HepG2 (cell line): ENCODE measurements around the gene AJUBA. TPM values are rescaled to one million over a fixed set of nuclear protein-coding genes. Genes with fewer than 3 reads are reported as not detected.

Experiments
- CAMTA2 ChIP-seq: sonication (generic); formaldehyde crosslinking; IDR thresholded peaks from 2 replicates; pipeline ENCODE4 v1.4.0; 2020; ENCODE audit warnings: mild to moderate bottlenecking, missing genetic modification reagents, borderline replicate concordance
- CREB1 ChIP-seq, 2 experiments: fragments of 450-650 bp in 1 of 2; IDR thresholded peaks; 2 replicates each; pipeline ENCODE4 v1.6.1; 2016 to 2017; ENCODE audit warnings: control low read depth in 1 of 2, mild to moderate bottlenecking in 1 of 2, missing compliant biosample characterization in 1 of 2, missing genetic modification characterization in 1 of 2
- DBP ChIP-seq: sonication (generic); formaldehyde crosslinking; IDR thresholded peaks from 2 replicates; pipeline ENCODE4 v1.4.0; 2020; ENCODE audit warnings: missing genetic modification reagents; ENCODE audit errors: not compliant biosample characterization
- DNMT1 ChIP-seq: sonication (generic); formaldehyde crosslinking; IDR thresholded peaks from 2 replicates; pipeline ENCODE4 v1.5.1; 2020; ENCODE audit warnings: mild to moderate bottlenecking, missing genetic modification reagents
- ETV5 ChIP-seq: IDR thresholded peaks from 2 replicates; pipeline ENCODE4 v1.6.1; 2018; ENCODE audit warnings: missing biosample characterization, missing genetic modification reagents, inconsistent platforms, borderline replicate concordance
- HNRNPK ChIP-seq: fragments of 200-400 bp; formaldehyde crosslinking; IDR thresholded peaks from 2 replicates; pipeline ENCODE4 v1.6.1; 2018; ENCODE audit warnings: low read length, low read depth, moderate library complexity, mild to moderate bottlenecking; ENCODE audit not compliant: poor library complexity, severe bottlenecking
- IKZF1 ChIP-seq: fragments of 450-650 bp; IDR thresholded peaks from 2 replicates; pipeline ENCODE4 v1.7.1; 2016
- KLF6 ChIP-seq: IDR thresholded peaks from 2 replicates; pipeline ENCODE4 v1.8.0; 2016; ENCODE audit warnings: missing biosample characterization, missing genetic modification reagents
- NFE2L1 ChIP-seq: sonication (generic); formaldehyde crosslinking; IDR thresholded peaks from 2 replicates; pipeline ENCODE4 v1.4.0; 2020; ENCODE audit warnings: missing genetic modification reagents, mild to moderate bottlenecking, borderline replicate concordance
- POLR2AphosphoS2 ChIP-seq: IDR thresholded peaks from 2 replicates; pipeline ENCODE4 v1.6.1; 2011; ENCODE audit warnings: low read depth, low read length, improper control_type of control experiment
- SAP130 ChIP-seq: IDR thresholded peaks from 2 replicates; pipeline ENCODE4 v1.6.1; 2016; ENCODE audit warnings: low read depth
- SNAPC2 ChIP-seq: sonication (generic); formaldehyde crosslinking; IDR thresholded peaks from 2 replicates; pipeline ENCODE4 v1.8.1; 2022; ENCODE audit warnings: mild to moderate bottlenecking, missing genetic modification reagents
- TOPORS ChIP-seq: sonication (generic); formaldehyde crosslinking; IDR thresholded peaks from 2 replicates; pipeline ENCODE4 v1.8.0; 2023; ENCODE audit warnings: mild to moderate bottlenecking, missing genetic modification reagents
- XBP1 ChIP-seq: sonication (generic); formaldehyde crosslinking; IDR thresholded peaks from 2 replicates; pipeline ENCODE4 v1.5.0; 2020; ENCODE audit warnings: missing genetic modification reagents
- ZBTB7A ChIP-seq: sonication (generic); formaldehyde crosslinking; IDR thresholded peaks from 2 replicates; pipeline ENCODE4 v1.8.0; 2022; ENCODE audit warnings: mild to moderate bottlenecking, missing genetic modification reagents
- ZFP37 ChIP-seq: sonication (generic); formaldehyde crosslinking; IDR thresholded peaks from 2 replicates; pipeline ENCODE4 v1.4.0; 2020; ENCODE audit warnings: missing genetic modification reagents, borderline replicate concordance
- ZNF331 ChIP-seq: sonication (generic); formaldehyde crosslinking; IDR thresholded peaks from 2 replicates; pipeline ENCODE4 v1.4.0; 2020; ENCODE audit warnings: missing genetic modification reagents
- ZNF556 ChIP-seq: sonication (generic); formaldehyde crosslinking; IDR thresholded peaks from 2 replicates; pipeline ENCODE4 v1.4.0; 2020; ENCODE audit warnings: mild to moderate bottlenecking, missing genetic modification reagents, borderline replicate concordance
- ZNF709 ChIP-seq: sonication (generic); formaldehyde crosslinking; IDR thresholded peaks from 2 replicates; pipeline ENCODE4 v1.5.0; 2020; ENCODE audit warnings: mild to moderate bottlenecking, missing genetic modification reagents
- ZNF780A ChIP-seq: sonication (generic); formaldehyde crosslinking; IDR thresholded peaks from 2 replicates; pipeline ENCODE4 v1.8.0; 2022; ENCODE audit warnings: mild to moderate bottlenecking, missing genetic modification reagents, moderate library complexity
- ZNF839 ChIP-seq: sonication (generic); formaldehyde crosslinking; IDR thresholded peaks from 2 replicates; pipeline ENCODE4 v1.4.0; 2020; ENCODE audit warnings: missing genetic modification reagents, mild to moderate bottlenecking, borderline replicate concordance
- polyA plus RNA-seq, 8 experiments: library from polyadenylated mRNA; depleted of rRNA in 3 of 8; stranded (reverse) in 7 of 8; unstranded in 1 of 8; fragments of >200 nt; fragmentation: Illumina TruSeq in 4 of 8; extraction: Trizol in 4 of 8; gene quantifications; 2 replicates each; pipeline versions ENCODE4 v1.2.1 to v1.2.3, GENCODE V29; 2011 to 2016; ENCODE audit warnings: low read depth in 4 of 8, missing spikeins in 1 of 8, mixed read lengths in 1 of 8; ENCODE audit not compliant: insufficient read depth in 1 of 8
- total RNA-seq, 5 experiments: library from RNA; depleted of rRNA; stranded (reverse); fragments of >200 nt; fragmentation: Illumina TruSeq; extraction: Trizol; gene quantifications; 2 replicates each; pipeline ENCODE4 v1.2.3, GENCODE V29; 2016; ENCODE audit warnings: low read depth in 1 of 5
- TF ChIP-seq, protein P1 (sequence below): sonication (generic); formaldehyde crosslinking; IDR thresholded peaks from 2 replicates; pipeline ENCODE4 v1.5.0; 2020; ENCODE audit warnings: missing genetic modification reagents
- TF ChIP-seq, protein P2 (sequence below): sonication (generic); formaldehyde crosslinking; IDR thresholded peaks from 2 replicates; pipeline ENCODE4 v1.8.0; 2022; ENCODE audit warnings: mild to moderate bottlenecking, missing genetic modification reagents
- TF ChIP-seq, protein P3 (sequence below): sonication (generic); formaldehyde crosslinking; IDR thresholded peaks from 2 replicates; pipeline ENCODE4 v1.5.1; 2020; ENCODE audit warnings: missing genetic modification reagents, mild to moderate bottlenecking, borderline replicate concordance
- TF ChIP-seq, protein P4 (sequence below): IDR thresholded peaks from 2 replicates; pipeline ENCODE4 v1.6.1; 2016; ENCODE audit warnings: missing compliant biosample characterization, missing genetic modification reagents, borderline replicate concordance

The AJUBA gene
- total and polyA plus RNA-seq, 2 of the 13 experiments (the other 11 are each of a cell fraction or from before 2014, with no cell fraction given) = 157 to 241 TPM

DNA sequence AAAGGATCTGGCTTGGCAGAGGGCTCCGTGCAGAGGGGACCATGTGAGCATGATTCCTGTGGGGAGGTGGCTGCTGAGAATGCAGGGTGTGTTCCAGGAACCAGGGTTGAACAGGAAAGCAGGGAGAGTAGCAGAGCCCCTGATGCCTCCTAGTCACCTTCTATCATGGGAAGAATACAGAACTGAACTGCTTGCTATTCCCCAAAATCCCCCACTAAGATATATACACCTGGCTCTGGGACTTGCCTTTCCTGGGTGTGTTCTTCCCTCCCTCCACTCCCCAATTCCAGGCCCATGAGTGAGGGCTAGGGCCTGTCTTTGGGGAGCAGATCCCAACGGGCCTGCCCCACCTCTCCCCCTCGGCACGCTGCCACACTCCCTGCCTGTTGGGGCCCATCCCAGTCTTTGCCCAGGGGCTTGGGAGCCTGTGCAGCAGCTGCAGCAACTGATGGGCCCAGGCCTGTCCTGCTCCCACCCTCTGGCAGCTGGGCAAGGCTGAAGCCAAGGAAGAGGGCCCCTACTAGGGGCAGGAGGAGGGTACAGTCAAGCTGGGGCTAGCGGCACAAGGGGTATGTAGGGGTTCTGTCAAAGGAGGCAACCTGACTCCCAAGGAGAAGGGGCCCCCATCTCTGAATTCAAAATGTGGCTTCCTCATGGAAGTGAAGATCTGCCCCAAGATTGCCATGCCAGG, 3.2 kb downstream of the AJUBA start (continued):
- no peak for TF ChIP-seq XBP1 (CRISPR knock-in tag)
- TF ChIP-seq POLR2AphosphoS2 = peak; percentile 9; the same call in 1 of the 2 replicates
- TF ChIP-seq ZFP37 (CRISPR knock-in tag) = no peak
- no peak for TF ChIP-seq DBP (CRISPR knock-in tag)
- peak; percentile 90 for TF ChIP-seq KLF6 (CRISPR knock-in tag)
- TF ChIP-seq, protein P1, sequence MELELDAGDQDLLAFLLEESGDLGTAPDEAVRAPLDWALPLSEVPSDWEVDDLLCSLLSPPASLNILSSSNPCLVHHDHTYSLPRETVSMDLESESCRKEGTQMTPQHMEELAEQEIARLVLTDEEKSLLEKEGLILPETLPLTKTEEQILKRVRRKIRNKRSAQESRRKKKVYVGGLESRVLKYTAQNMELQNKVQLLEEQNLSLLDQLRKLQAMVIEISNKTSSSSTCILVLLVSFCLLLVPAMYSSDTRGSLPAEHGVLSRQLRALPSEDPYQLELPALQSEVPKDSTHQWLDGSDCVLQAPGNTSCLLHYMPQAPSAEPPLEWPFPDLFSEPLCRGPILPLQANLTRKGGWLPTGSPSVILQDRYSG = no peak
- TF ChIP-seq ETV5 (CRISPR knock-in tag) = 0 out of 2 replicates have a peak, but pooled peaks have one; percentile 39
- TF ChIP-seq, protein P2, sequence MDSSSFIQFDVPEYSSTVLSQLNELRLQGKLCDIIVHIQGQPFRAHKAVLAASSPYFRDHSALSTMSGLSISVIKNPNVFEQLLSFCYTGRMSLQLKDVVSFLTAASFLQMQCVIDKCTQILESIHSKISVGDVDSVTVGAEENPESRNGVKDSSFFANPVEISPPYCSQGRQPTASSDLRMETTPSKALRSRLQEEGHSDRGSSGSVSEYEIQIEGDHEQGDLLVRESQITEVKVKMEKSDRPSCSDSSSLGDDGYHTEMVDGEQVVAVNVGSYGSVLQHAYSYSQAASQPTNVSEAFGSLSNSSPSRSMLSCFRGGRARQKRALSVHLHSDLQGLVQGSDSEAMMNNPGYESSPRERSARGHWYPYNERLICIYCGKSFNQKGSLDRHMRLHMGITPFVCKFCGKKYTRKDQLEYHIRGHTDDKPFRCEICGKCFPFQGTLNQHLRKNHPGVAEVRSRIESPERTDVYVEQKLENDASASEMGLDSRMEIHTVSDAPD (CRISPR knock-in tag) = no peak
- no peak for TF ChIP-seq ZBTB7A (CRISPR knock-in tag)
- no peak for TF ChIP-seq SNAPC2
- 0 out of 2 replicates have a peak, but pooled peaks have one; percentile 34 for TF ChIP-seq ZNF331 (CRISPR knock-in tag)
- no peak for TF ChIP-seq CAMTA2 (CRISPR knock-in tag)
- no peak for TF ChIP-seq TOPORS
- peak; percentile 46; the same call in 1 of the 2 replicates for TF ChIP-seq SAP130 (CRISPR knock-in tag)
- TF ChIP-seq ZNF709 (CRISPR knock-in tag) = no peak
- TF ChIP-seq NFE2L1 = no peak
- TF ChIP-seq ZNF839 (CRISPR knock-in tag) = no peak; the same call in 1 of the 2 replicates
- no peak for TF ChIP-seq IKZF1
- no peak for TF ChIP-seq ZNF780A (CRISPR knock-in tag)
- TF ChIP-seq DNMT1 (CRISPR knock-in tag) = no peak; the same call in 1 of the 2 replicates
- no peak for TF ChIP-seq ZNF556
- TF ChIP-seq, protein P3, sequence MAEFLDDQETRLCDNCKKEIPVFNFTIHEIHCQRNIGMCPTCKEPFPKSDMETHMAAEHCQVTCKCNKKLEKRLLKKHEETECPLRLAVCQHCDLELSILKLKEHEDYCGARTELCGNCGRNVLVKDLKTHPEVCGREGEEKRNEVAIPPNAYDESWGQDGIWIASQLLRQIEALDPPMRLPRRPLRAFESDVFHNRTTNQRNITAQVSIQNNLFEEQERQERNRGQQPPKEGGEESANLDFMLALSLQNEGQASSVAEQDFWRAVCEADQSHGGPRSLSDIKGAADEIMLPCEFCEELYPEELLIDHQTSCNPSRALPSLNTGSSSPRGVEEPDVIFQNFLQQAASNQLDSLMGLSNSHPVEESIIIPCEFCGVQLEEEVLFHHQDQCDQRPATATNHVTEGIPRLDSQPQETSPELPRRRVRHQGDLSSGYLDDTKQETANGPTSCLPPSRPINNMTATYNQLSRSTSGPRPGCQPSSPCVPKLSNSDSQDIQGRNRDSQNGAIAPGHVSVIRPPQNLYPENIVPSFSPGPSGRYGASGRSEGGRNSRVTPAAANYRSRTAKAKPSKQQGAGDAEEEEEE (CRISPR knock-in tag) = no peak
- TF ChIP-seq CREB1 (IDR thresholded peaks at IDR 0.05) = no peak
- no peak for TF ChIP-seq CREB1 (CRISPR knock-in tag; IDR thresholded peaks at IDR 0.05)
- TF ChIP-seq, protein P4, sequence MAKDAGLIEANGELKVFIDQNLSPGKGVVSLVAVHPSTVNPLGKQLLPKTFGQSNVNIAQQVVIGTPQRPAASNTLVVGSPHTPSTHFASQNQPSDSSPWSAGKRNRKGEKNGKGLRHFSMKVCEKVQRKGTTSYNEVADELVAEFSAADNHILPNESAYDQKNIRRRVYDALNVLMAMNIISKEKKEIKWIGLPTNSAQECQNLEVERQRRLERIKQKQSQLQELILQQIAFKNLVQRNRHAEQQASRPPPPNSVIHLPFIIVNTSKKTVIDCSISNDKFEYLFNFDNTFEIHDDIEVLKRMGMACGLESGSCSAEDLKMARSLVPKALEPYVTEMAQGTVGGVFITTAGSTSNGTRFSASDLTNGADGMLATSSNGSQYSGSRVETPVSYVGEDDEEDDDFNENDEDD = no peak; the same call in 1 of the 2 replicates
- TF ChIP-seq HNRNPK = no peak
